Hepatocyte (in vitro differentiated cells): ENCODE results near the gene GPR161. TPM values are rescaled to one million over a fixed set of nuclear protein-coding genes. Genes with fewer than 3 reads are reported as not detected.

Experiments
- DNase-seq: peaks from one replicate; pipeline ENCODE4 v3.0.0-alpha.2; 2016; ENCODE audit warnings: low spot score
- H2AFZ ChIP-seq: fragments of 200-600 bp; sonication (generic); 2 replicates; pipeline ENCODE4 v1.6.0; 2016; ENCODE audit warnings: antibody characterized with exemption, mild to moderate bottlenecking
- H3K27ac ChIP-seq: fragments of 200-600 bp; sonication (generic); 2 replicates; pipeline ENCODE4 v1.5.1; 2016; ENCODE audit warnings: mild to moderate bottlenecking
- H3K27me3 ChIP-seq: fragments of 200-600 bp; sonication (generic); 2 replicates; pipeline ENCODE4 v1.6.1; 2016
- H3K36me3 ChIP-seq: fragments of 200-600 bp; sonication (generic); replicated peaks from 2 replicates; pipeline ENCODE4 v1.5.1; 2016; ENCODE audit warnings: low read depth; ENCODE audit not compliant: insufficient read depth
- H3K4me1 ChIP-seq: fragments of 200-600 bp; sonication (generic); 2 replicates; pipeline ENCODE4 v1.5.1; 2016; ENCODE audit warnings: mild to moderate bottlenecking, moderate library complexity; ENCODE audit not compliant: insufficient read depth
- H3K4me2 ChIP-seq: fragments of 200-600 bp; sonication (generic); 2 replicates; pipeline ENCODE4 v1.6.0; 2016
- H3K4me3 ChIP-seq: fragments of 200-600 bp; sonication (generic); 2 replicates; pipeline ENCODE4 v1.5.1; 2016; ENCODE audit warnings: mild to moderate bottlenecking
- H3K79me2 ChIP-seq: fragments of 200-600 bp; sonication (generic); 2 replicates; pipeline ENCODE4 v1.6.0; 2017; ENCODE audit warnings: mild to moderate bottlenecking
- H3K9me2 ChIP-seq: fragments of 200-600 bp; sonication (generic); replicated peaks from 2 replicates; pipeline ENCODE4 v1.6.0; 2017; ENCODE audit warnings: mild to moderate bottlenecking; ENCODE audit not compliant: insufficient read depth
- H3K9me3 ChIP-seq: fragments of 200-600 bp; sonication (generic); 2 replicates; pipeline ENCODE4 v1.5.1; 2016; ENCODE audit warnings: low read depth, mild to moderate bottlenecking
- H4K20me1 ChIP-seq: fragments of 200-600 bp; sonication (generic); 2 replicates; pipeline ENCODE4 v1.6.0; 2016; ENCODE audit warnings: mild to moderate bottlenecking; ENCODE audit not compliant: insufficient read depth, poor library complexity, severe bottlenecking
- CTCF ChIP-seq: fragments of 200-600 bp; sonication (generic); IDR thresholded peaks from 2 replicates; pipeline ENCODE4 v1.5.1; 2016; ENCODE audit warnings: antibody characterized with exemption, mild to moderate bottlenecking; ENCODE audit not compliant: poor library complexity
- EZH2 ChIP-seq: fragments of 200-600 bp; sonication (generic); IDR thresholded peaks from 2 replicates; pipeline ENCODE4 v1.6.1; 2016; ENCODE audit warnings: antibody characterized with exemption, mild to moderate bottlenecking, borderline replicate concordance
- EZH2phosphoT487 ChIP-seq: fragments of 200-600 bp; sonication (generic); IDR thresholded peaks from one replicate; pipeline ENCODE4 v1.6.1; 2018; ENCODE audit warnings: antibody characterized with exemption, mild to moderate bottlenecking, low read depth, moderate library complexity; ENCODE audit not compliant: unreplicated experiment, severe bottlenecking
- WGBS: methylation state at CpG from one replicate; pipeline ENCODE4 v1.1.6; 2016; ENCODE audit warnings: low lambda C conversion rate; ENCODE audit errors: missing lambda C conversion rate; 5-methylcytosine and 5-hydroxymethylcytosine counted together
- polyA plus RNA-seq: library from polyadenylated mRNA; unstranded; fragments of >200 nt; fragmentation: Nextera tagmentation; extraction: Ambion mirVana; gene quantifications from 2 replicates; pipeline ENCODE4 v1.2.1, GENCODE V29; 2016
- total RNA-seq: library from RNA; depleted of rRNA; stranded (reverse); fragments of >200 nt; gene quantifications from 2 replicates; pipeline ENCODE4 v1.2.3, GENCODE V29; 2014

The GPR161 gene
- total and polyA plus RNA-seq, 2 experiments from 2014 or later: 15.9 to 19.3 TPM

DNA sequence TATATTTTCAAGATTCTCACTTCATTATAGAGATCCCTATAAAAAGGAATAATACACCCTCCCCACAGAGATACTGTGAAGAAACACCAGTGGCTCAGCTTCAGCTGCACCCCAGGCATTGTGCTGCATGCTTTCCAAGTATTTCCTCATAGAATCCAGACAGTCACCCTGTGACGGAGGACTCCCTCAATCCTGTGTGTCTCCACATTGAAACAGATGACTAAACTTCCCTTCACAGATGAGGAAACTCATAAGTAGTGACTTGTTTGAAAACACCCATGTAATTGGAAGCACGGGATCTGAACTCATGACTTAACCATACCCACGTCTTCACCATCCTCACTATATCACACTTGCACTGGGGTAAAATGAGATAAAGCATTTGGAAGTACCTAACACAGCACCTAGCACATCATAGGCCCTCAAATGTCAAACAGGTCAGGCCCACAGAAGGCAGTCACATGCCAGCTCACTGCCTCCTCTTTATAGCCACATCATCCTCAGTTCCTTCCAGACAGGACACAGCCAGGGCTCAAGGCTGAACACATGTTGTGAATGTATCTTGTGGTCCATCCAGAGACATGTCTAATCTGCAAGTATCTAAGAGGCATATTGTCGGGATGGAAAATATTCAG, 55.2 kb downstream of the GPR161 start:
- Histone ChIP-seq H3K27me3 (no peaks in the 10 kb centered on the region), H3K36me3 (no peaks in the 10 kb centered on the region), H3K79me2 (no peaks in the 10 kb centered on the region), H3K9me3 (no peaks in the 10 kb centered on the region), H3K4me2 (no peak overlapping the region), H4K20me1 (no peaks in the 10 kb centered on the region), H2AFZ (no peak overlapping the region), H3K27ac (peak overlapping the region; percentile 50), H3K4me1 (no peaks in the 10 kb centered on the region), H3K9me2 (no peaks in the 10 kb centered on the region), H3K4me3 (no peak overlapping the region)
- DNase-seq: no peak
- TF ChIP-seq CTCF: no peak
- no peak for TF ChIP-seq EZH2phosphoT487
- TF ChIP-seq EZH2: no peak
- WGBS: 84% methylated on average over 4 of the region's 4 CpGs

GRCh38 chr1:168079761-168080160, 57.0 kb downstream of the GPR161 start:
- Histone ChIP-seq H3K9me2 (no peaks in the 10 kb centered on the region), H3K27ac (no peak overlapping the region), H2AFZ (no peak overlapping the region), H3K4me2 (no peak overlapping the region), H3K27me3 (no peaks in the 10 kb centered on the region), H4K20me1 (no peaks in the 10 kb centered on the region), H3K79me2 (no peaks in the 10 kb centered on the region), H3K4me3 (no peak overlapping the region), H3K4me1 (no peaks in the 10 kb centered on the region), H3K9me3 (no peaks in the 10 kb centered on the region), H3K36me3 (no peaks in the 10 kb centered on the region)
- no peak for TF ChIP-seq EZH2phosphoT487
- TF ChIP-seq CTCF: no peak
- no peak for TF ChIP-seq EZH2
- DNase-seq: no peak

DNA sequence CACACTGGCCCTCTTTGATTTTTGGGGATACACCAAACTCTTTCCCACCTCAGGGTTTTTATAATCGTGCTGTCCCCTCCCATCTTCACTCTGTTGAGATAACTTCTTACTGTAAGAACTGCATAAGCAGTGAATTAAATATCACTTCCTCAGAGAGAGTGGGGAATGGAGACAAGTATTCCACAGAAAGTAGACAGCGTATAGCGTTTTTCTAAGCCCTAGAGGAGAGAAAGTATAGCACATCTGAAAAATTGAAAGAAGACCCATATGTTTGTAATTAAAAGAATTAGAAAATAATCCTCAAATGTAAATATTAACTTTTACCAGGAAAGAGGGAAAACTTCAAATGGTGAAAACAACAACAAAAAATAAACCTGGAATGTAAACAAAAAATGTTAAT, 67.3 kb downstream of the GPR161 start:
- whole genome bisulfite sequencing: 73% methylated on average over 3 of the region's 3 CpGs
- H3K4me3 ChIP-seq: no peak overlapping the region
- TF ChIP-seq EZH2 (no peak), CTCF (no peak), EZH2phosphoT487 (no peak)
- H2AFZ ChIP-seq: no peak overlapping the region
- peaks cover 4% of the 10 kb centered on the region for H4K20me1 ChIP-seq
- H3K79me2 ChIP-seq: no peaks in the 10 kb centered on the region
- H3K36me3 ChIP-seq: peaks cover 6% of the 10 kb centered on the region
- no peaks in the 10 kb centered on the region for H3K27me3 ChIP-seq
- H3K27ac ChIP-seq: no peak overlapping the region
- no peaks in the 10 kb centered on the region for H3K9me3 ChIP-seq
- H3K9me2 ChIP-seq: no peaks in the 10 kb centered on the region
- no peaks in the 10 kb centered on the region for H3K4me1 ChIP-seq
- H3K4me2 ChIP-seq: no peak overlapping the region
- DNase-seq: no peak
